ENCODE measurements around the gene HIPK3.
"Not testable (repeated sequence)": the region's sequence is repeated elsewhere in the genome, so short reads cannot be mapped to it uniquely, and the experiment has no call there.

The HIPK3 gene

GRCh38 chr11:33296695-33297094 is 39.5 kb downstream of the HIPK3 start:
- in situ Hi-C loops (cut with MboI; ENCODE audit: low sequenced_read_pairs), result no loop called here

DNA sequence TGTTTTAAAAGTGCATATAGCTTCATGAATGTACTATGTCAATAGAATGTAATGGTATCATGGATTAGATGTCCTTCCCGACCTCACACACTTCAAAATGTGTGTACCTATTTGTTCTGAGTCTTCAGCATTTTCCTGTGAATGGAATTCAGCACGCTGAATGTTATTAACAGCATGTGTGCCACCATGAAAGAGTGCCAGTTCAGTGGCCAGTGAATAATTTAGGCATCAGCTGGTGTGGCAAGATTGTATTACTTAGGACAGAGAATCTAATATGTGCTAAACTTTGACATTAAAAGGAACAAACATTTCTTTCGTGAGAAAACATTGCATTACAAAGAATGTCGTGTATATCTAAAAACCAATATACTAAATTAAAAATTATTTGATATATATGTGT is 46.4 kb downstream of the HIPK3 start:
- in situ Hi-C loops (cut with MboI; ENCODE audit: low sequenced_read_pairs), result no loop called here

GRCh38 chr11:33306821-33307220 is 49.6 kb downstream of the HIPK3 start:
- in situ Hi-C loops (cut with MboI; ENCODE audit: low sequenced_read_pairs), result not testable (repeated sequence)

- in situ Hi-C loops (cut with MboI; ENCODE audit: low sequenced_read_pairs), result no loop called here
Measured at GRCh38 chr11:33307984-33308383, 50.8 kb downstream of the HIPK3 start.

- in situ Hi-C loops (cut with MboI; ENCODE audit: low sequenced_read_pairs), result no loop called here
Measured at GRCh38 chr11:33309118-33309517, 51.9 kb downstream of the HIPK3 start.

GRCh38 chr11:33310720-33311500 is 53.7 kb downstream of the HIPK3 start:
- in situ Hi-C loops (cut with MboI; ENCODE audit: low sequenced_read_pairs), result no loop called here

- in situ Hi-C loops (cut with MboI; ENCODE audit: low sequenced_read_pairs), result no loop called here
Measured at GRCh38 chr11:33311680-33312079, 54.5 kb downstream of the HIPK3 start.

DNA sequence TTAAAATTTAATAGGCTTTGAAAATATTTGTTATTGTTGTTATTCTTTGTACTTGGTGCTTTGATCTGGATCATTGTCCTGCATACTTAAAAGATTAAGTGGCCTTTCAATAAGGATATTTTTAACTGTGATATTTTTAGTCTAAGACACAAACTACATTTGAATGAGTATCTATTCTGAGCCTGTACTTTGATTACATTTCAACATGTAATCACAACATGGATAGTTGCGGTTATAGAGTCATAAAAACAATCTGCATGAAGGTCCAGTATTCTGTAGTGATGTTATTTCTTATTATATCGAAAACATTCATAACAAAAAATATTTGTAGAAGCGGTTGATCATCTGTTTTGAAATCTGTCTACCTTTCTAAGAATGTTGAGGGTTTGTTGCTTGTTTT is 58.6 kb downstream of the HIPK3 start:
- in situ Hi-C loops (cut with MboI; ENCODE audit: low sequenced_read_pairs), result no loop called here

DNA sequence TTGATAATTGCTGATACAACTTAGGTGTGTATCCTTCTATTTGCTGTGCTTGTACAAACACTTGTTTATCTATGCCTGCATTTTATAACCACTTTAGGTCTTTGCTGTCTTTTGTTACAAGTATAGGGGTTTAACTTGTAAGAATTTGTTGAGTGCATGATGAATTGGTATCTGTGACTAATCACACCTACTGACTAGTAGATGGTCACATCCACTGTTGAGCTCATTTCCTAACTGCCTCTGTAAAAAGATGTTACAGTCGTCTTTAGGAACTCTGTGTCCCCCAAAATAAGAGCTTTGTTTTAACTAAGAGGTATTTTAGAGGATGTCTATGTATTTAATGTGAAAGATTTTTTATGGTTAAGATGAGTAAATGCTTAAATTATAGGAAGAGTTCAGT is 60.5 kb downstream of the HIPK3 start:
- in situ Hi-C loops (cut with MboI; ENCODE audit: low sequenced_read_pairs), result no loop called here

- in situ Hi-C loops (cut with MboI; ENCODE audit: low sequenced_read_pairs), result no loop called here
Measured at GRCh38 chr11:33320016-33320813, 63.0 kb downstream of the HIPK3 start.

GRCh38 chr11:33320814-33321330 is 63.7 kb downstream of the HIPK3 start:
- in situ Hi-C loops (cut with MboI; ENCODE audit: low sequenced_read_pairs), result no loop called here

DNA sequence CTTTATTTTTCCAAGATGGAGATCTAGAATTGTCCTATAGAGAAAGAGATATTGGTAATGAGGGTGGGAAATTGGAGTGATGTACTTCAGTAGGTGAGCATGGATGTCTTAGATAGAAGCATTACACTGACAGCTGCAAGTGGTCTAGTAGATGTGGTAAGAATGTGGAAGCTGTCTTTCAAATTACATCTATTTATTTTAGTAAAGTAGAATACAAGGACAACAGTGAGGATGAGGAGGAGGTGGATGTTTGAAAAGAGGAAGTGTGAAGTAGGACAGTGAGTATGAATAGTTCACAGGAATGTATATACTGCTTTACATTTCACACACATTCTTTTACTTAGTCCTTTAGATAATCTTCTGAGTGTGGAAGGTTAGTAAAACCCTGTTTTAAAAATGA is 64.2 kb downstream of the HIPK3 start:
- in situ Hi-C loops (cut with MboI; ENCODE audit: low sequenced_read_pairs), result no loop called here

DNA sequence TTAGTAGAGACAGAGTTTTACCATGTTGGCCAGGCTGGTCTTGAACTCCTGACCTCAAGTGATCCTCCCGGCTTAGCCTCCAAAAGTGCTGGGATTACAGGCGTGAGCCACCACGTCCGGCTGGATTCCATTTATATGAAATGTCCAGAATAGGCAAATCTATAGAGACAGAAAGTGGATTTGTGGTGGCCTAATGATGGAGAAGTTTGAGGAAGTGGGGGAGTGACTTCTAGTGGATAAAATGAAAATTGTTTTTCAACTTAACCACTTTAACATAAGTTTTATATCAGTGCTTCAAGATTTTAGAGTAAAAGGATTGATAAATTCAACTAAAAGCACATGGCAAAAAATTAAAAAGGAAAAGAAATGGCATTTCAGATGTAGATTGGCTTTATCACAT is 66.2 kb downstream of the HIPK3 start:
- in situ Hi-C loops (cut with MboI; ENCODE audit: low sequenced_read_pairs), result no loop called here

- in situ Hi-C loops (cut with MboI; ENCODE audit: low sequenced_read_pairs), result no loop called here
Measured at GRCh38 chr11:33324302-33324985, 67.3 kb downstream of the HIPK3 start.

- in situ Hi-C loops (cut with MboI; ENCODE audit: low sequenced_read_pairs), result no loop called here
Measured at GRCh38 chr11:33325451-33325850, 68.3 kb downstream of the HIPK3 start.

- in situ Hi-C loops (cut with MboI; ENCODE audit: low sequenced_read_pairs), result loop anchor here (10.0 kb wide), 1 partner anchor 165 kb away; the partner anchor contains the start of gene CSTF3
Measured at GRCh38 chr11:33329705-33330329, 72.6 kb downstream of the HIPK3 start.

- in situ Hi-C loops (cut with MboI; ENCODE audit: low sequenced_read_pairs), result loop anchor here (10.0 kb wide), 1 partner anchor 169 kb away; the partner anchor contains the start of gene CSTF3
Measured at GRCh38 chr11:33333816-33334215, 76.6 kb downstream of the HIPK3 start.

DNA sequence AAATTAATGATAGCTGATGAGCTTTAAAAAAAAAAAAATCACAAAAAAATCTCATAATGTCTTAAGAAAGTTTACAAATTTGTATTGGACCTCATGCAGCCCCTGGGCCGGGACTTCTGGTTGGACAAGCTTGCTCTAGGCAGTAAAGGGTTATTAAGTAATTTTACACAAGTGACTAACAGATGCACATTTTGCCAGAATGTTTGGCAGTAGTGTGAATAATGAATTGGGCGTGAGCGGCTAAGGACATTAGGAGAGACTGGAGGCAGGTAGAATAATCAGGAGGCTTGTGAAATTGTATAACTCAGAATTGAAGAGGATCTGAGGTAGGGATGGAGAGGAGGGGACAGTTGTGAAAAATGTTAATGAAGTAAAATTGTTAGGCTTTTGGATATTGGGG is 77.4 kb downstream of the HIPK3 start:
- in situ Hi-C loops (cut with MboI; ENCODE audit: low sequenced_read_pairs), result loop anchor here (10.0 kb wide), 1 partner anchor 170 kb away; the partner anchor contains the start of gene CSTF3

- in situ Hi-C loops (cut with MboI; ENCODE audit: low sequenced_read_pairs), result loop anchor here (10.0 kb wide), 1 partner anchor 174 kb away; the partner anchor contains the start of gene CSTF3
Measured at GRCh38 chr11:33339247-33339646, 82.1 kb downstream of the HIPK3 start.

DNA sequence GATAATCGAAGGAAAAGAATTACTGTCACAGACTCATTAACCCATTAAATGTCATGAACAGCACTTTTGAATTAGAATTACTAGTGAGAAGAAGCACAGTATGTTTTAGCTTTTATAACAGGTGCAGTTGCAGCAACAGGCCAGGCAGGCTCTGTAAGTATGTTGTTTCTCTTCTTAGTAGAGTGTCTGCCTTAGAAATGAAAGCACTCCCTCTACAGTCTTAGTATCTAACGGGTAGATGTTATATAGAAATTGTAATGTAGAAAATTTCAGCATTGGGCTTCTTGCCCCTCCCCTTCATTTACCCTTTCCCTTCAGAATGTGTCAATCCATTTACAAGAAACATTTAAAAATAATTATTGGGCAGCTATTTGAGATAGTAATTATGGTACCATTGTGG is 87.4 kb downstream of the HIPK3 start:
- in situ Hi-C loops (cut with MboI; ENCODE audit: low sequenced_read_pairs), result no loop called here
